WI38 (cell line): ENCODE data around the gene ALK.

Source experiments
- H3K4me3 ChIP-seq: 2 replicates; pipeline ENCODE4 v1.5.1; 2011; ENCODE audit warnings: low read depth, mild to moderate bottlenecking, control low read depth, low read length
- TF ChIP-seq, protein P1 (sequence below): IDR thresholded peaks from 2 replicates; pipeline ENCODE4 v1.5.1; 2012; ENCODE audit warnings: low read depth, mild to moderate bottlenecking, control low read depth, low read length

Gene ALK

DNA sequence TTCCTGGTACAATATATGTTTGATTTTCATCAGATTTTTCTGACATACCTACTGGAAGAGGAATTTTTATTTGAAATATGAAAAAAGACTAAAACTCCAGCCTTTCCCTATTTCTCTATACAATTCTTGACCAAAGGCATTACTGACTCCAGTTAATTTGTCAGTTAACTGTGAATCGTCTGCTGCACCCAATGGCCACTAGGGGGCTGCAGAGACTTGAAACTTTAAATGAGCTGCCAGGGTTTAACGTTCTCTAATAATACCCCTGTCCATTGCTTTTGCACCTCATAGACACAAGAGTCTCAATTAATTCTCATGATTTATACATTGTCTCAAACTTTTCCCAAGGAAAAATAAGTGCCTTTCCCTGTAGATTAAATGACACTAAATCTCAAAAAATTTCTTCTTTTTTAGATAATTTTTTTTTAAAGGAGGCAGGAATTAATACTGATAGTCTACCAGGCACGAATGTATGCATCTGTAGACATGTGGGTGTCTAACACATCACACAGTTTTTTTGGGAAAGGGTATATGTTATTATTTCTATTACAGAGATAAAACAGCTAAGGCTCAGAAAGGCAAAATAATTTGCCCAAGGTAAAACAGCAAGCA lies 1.8 kb upstream of the ALK start:
- H3K4me3 ChIP-seq = no peak overlapping the region
- TF ChIP-seq, protein P1, sequence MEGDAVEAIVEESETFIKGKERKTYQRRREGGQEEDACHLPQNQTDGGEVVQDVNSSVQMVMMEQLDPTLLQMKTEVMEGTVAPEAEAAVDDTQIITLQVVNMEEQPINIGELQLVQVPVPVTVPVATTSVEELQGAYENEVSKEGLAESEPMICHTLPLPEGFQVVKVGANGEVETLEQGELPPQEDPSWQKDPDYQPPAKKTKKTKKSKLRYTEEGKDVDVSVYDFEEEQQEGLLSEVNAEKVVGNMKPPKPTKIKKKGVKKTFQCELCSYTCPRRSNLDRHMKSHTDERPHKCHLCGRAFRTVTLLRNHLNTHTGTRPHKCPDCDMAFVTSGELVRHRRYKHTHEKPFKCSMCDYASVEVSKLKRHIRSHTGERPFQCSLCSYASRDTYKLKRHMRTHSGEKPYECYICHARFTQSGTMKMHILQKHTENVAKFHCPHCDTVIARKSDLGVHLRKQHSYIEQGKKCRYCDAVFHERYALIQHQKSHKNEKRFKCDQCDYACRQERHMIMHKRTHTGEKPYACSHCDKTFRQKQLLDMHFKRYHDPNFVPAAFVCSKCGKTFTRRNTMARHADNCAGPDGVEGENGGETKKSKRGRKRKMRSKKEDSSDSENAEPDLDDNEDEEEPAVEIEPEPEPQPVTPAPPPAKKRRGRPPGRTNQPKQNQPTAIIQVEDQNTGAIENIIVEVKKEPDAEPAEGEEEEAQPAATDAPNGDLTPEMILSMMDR = peak; percentile 87

GRCh38 chr2:29922605-29923004 lies 1.2 kb upstream of the ALK start:
- no peak overlapping the region for H3K4me3 ChIP-seq
- TF ChIP-seq, protein P1 = no peak

DNA sequence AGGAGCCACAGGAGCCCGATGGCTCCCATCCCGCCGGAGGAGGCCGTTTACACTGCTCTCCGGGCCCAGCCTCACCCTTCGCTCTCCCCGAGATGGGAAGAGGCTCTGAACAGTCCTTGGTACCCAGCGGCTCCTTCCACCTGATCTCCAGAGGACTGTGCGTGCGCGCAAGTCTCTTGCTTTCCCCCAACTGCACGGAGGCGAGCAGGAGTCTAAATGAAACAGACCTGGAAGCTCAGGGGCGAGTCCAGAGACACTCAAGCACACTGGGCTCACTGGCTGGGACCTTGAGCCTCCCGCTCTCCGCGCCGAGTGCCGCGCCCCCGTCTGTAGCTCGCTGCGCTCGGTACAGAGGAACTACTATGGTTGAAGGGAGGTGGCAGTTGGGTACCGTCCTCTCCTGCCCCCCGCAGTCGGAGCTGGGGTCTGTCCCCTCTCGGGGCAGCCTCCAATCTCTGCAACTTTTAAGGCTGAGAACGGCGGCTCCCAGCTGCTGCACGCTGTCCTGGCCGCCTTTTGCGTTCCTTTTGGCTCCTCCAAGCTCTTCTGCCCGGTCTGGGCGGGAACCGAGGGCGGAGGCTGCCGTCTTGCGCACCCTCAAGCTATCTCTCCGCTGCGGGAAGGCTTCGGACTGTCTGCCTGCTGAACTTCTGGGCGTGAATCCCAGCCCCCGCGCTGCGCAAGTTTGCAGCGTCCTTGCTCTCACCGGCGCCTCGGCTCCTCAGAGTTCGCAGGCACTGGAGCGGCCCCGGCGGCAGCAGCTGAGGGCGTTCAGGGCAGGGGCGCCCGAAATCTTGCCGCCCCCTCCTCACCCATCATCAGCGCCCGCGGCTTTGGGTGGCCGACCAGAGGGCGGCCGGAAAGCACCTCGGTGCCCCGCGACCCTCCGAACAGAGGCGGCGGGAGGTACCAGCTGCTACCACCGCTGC lies 491 bp downstream of the ALK start:
- H3K4me3 ChIP-seq = no peak overlapping the region
- TF ChIP-seq, protein P1 = no peak

- no peak overlapping the region for H3K4me3 ChIP-seq
- TF ChIP-seq, protein P1 = no peak
Observed at GRCh38 chr2:29920130-29920577, 1.2 kb downstream of the ALK start.

GRCh38 chr2:29918941-29919340 lies 2.4 kb downstream of the ALK start:
- TF ChIP-seq, protein P1 = no peak
- H3K4me3 ChIP-seq = no peak overlapping the region

DNA sequence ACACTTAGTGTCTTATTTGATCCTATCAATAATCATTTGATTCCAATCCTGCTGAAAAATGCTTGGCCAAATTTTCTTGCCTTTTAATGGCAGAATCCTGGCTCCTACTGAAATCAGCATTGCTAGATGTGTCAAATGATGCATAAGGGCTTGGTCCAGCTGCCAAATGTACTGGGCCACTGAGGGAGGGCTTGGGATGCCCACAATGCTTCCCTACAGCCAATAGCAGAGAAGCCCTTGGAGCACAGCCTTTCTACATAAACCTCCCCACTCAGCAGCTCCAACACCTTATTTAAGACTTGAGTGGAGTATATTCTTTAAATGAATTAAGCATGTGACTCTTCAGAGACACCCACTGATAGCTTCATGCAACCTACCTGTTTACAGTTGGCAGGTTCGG lies 3.6 kb downstream of the ALK start:
- TF ChIP-seq, protein P1 = no peak
- no peak overlapping the region for H3K4me3 ChIP-seq

DNA sequence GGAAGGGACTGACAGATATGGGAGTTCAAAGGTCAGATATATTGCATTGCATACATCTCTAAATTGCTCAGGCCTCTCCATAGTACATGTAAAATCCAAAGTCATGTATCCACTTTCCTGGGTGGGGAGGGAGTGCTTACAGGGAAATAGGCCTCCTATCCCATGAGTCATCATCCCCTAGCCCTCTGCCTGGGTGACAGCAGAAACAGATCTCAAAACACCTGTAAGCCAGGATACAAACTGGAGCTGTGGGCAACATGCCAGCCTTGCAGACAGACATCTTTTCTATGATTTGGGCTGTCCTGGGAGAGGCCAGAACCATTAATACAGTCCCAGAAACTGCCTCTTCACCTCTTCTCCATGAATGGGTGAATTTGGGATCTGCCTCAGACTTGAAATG lies 4.8 kb downstream of the ALK start:
- TF ChIP-seq, protein P1 = no peak
- H3K4me3 ChIP-seq = no peak overlapping the region
